GM18909 (cell line): ENCODE results near the gene GNAI3.

Experiments
- ATAC-seq: cut with Tn5 transposase; IDR thresholded peaks from one replicate; pipeline ENCODE4 v1.9.1; 2021; ENCODE audit warnings: mild to moderate bottlenecking; ENCODE audit not compliant: unreplicated experiment, poor library complexity

GNAI3 gene

GRCh38 chr1:109621379-109622136 is 73.1 kb downstream of the GNAI3 start:
- ATAC-seq, result no peak

GRCh38 chr1:109622137-109622892 is 73.9 kb downstream of the GNAI3 start:
- ATAC-seq, result no peak

GRCh38 chr1:109622895-109623294 is 74.5 kb downstream of the GNAI3 start:
- ATAC-seq, result no peak

- ATAC-seq, result no peak
Measured at GRCh38 chr1:109623601-109624161, 75.3 kb downstream of the GNAI3 start.

- ATAC-seq, result no peak
Measured at GRCh38 chr1:109624201-109625010, 76.0 kb downstream of the GNAI3 start.

GRCh38 chr1:109625176-109625575 is 76.8 kb downstream of the GNAI3 start:
- ATAC-seq, result no peak

GRCh38 chr1:109625601-109626560 is 77.5 kb downstream of the GNAI3 start:
- ATAC-seq, result no peak

- ATAC-seq, result no peak
Measured at GRCh38 chr1:109626682-109627408, 78.4 kb downstream of the GNAI3 start.

GRCh38 chr1:109627692-109628399 is 79.4 kb downstream of the GNAI3 start:
- no peak for ATAC-seq

- ATAC-seq, result no peak
Measured at GRCh38 chr1:109628540-109629321, 80.3 kb downstream of the GNAI3 start.

- ATAC-seq, result no peak
Measured at GRCh38 chr1:109629372-109630030, 81.1 kb downstream of the GNAI3 start.

GRCh38 chr1:109630081-109630897 is 81.9 kb downstream of the GNAI3 start:
- ATAC-seq, result no peak

- no peak for ATAC-seq
Measured at GRCh38 chr1:109630898-109631512, 82.6 kb downstream of the GNAI3 start.

GRCh38 chr1:109631513-109632505 is 83.4 kb downstream of the GNAI3 start:
- ATAC-seq, result no peak
